Urothelium cell line (cell line): ENCODE data around the gene DNAJC10.
"Not testable (repeated sequence)": the region's sequence is repeated elsewhere in the genome, so short reads cannot be mapped to it uniquely, and the experiment has no call there.

ENCODE experiments used
- DNase-seq: peaks from one replicate; pipeline ENCODE4 v3.0.0; 2011; ENCODE audit warnings: low spot score, mixed read lengths
- FAIRE-seq: peaks from 2 replicates; lab custom pipeline; 2011; peaks lifted over from hg19 to GRCh38; lab: Jason Lieb, UNC

DNAJC10 gene

GRCh38 chr2:182715892-182716649 is at the start of gene DNAJC10:
DNAJC10 (plus strand) TSS chr2:182716257; CDS start chr2:182718087, 1,830 bp downstream.
- FAIRE-seq: peak; percentile 90
- peak; percentile 93 for DNase-seq

DNA sequence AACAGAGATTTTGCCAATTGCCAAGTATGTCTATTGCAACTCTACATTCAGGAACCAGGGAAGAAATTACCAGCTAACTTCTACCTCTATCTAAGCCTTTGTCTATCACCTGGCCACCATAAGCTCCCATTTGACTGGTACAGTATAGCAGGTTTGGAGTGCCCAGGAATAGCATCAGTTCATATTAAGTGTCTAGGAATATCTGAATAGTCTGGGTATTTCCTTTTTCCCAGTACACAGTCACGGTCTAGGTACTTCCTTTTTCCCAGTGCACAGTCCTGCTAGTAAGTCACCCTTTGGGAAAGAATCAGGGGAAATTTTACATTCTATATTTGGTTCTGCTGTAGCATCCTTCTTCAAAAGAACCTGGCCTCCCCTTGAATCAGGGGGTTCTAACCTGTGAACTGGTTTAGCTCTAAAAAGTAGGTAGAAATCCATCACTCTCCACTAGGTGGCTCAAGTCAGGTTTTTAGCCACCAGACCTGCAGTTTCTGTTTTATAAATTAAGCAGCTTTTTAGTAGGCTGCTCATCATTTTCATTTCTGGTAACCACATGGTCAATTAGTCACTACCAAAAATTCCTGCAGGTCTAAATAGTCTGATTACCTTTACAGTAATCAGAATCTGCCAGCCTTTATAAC is 49.3 kb upstream of the DNAJC10 start:
- peak; percentile 18 for DNase-seq
- no peak for FAIRE-seq

GRCh38 chr2:182667315-182667695 is 48.8 kb upstream of the DNAJC10 start:
- no peak for FAIRE-seq

DNA sequence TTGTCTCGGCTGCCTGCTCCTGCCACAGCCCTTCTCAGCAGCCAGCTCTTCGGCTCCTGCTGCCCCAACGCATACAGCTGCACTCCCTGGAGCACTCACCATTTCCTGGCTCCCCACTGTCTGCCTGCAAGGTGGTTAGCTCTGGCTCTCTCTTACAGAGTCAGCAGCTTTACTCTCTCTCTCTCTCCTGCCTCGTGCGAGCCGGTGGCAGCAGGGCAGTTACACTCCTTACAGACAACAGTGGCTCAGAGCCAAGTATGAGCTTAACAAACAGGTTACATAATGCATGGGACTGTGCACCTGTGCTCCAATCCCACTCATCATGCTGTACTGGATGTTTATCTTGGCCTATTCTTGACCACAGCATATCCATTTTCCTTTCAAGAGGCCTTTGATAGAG is 47.4 kb upstream of the DNAJC10 start:
- FAIRE-seq (no peak), DNase-seq (peak; percentile 40)

More at GRCh38 chr2:182667315-182667695, 48.8 kb upstream of the DNAJC10 start:
- no peak for DNase-seq

- DNase-seq (peak; percentile 19), FAIRE-seq (no peak)
Measured at GRCh38 chr2:182672466-182673165, 43.4 kb upstream of the DNAJC10 start.

DNA sequence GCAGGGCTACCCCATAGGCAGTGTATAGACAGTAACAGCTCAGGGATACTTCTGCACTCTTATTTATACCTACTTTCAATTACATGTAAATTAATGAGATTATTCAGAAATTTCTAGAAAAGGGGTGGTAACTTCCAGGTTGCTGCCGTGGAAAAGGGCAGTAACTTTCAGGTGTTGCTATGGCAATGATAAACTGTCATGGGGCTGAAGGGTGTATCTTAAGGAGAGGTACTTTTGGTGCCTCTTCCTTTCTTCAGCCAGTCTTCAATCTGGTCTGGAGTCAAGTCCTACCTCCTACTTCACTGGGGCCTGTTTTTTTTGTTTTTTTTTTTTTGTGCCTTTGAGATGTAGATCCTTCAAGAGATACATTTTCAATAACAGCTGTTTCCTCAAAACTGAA is 35.2 kb upstream of the DNAJC10 start:
- no peak for FAIRE-seq
- DNase-seq: no peak

GRCh38 chr2:182682210-182682609 is 33.8 kb upstream of the DNAJC10 start:
- no peak for FAIRE-seq
- no peak for DNase-seq

DNA sequence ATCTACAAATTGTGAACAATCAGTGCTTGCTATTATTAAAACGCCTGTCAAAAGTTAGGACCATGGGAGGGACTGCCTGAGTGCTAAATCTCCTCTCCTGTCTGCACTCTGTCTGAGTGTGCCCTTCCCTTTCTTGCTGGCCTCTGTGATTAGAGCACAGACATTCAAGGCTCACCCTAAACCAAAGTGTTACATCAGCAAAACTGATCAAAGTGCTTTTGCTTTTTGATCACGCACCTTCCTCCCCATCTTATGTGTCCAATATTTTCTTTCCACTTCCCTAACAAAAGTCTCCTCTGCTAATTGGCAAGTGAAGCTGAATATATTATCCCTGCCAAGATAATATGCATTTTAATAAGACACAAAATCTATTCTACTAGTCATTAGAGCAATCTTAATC is 30.5 kb upstream of the DNAJC10 start:
- no peak for FAIRE-seq

GRCh38 chr2:182686763-182687162 is 29.3 kb upstream of the DNAJC10 start:
- not testable (repeated sequence) for FAIRE-seq, DNase-seq

More for the DNA sequence above, 30.5 kb upstream of the DNAJC10 start:
- no peak for DNase-seq

DNA sequence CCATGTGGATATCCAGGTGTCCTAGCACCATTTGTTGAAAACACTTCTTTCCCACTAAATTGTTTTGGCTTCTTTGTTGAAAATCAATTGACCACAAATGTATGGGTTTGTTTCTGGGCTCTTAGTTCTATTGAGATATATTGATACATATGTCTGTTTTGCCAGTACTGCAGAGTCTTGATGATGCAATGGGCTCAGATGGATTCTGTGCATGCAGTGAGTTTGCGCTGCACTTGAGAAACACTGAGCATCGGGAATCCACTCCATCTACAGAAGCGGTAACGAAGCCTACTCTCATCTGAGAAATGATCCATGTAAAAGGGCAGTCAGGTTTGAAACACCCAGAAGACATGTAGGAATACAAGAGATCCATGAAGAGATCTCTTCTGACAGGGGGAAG is 21.9 kb upstream of the DNAJC10 start:
- no peak for DNase-seq

DNA sequence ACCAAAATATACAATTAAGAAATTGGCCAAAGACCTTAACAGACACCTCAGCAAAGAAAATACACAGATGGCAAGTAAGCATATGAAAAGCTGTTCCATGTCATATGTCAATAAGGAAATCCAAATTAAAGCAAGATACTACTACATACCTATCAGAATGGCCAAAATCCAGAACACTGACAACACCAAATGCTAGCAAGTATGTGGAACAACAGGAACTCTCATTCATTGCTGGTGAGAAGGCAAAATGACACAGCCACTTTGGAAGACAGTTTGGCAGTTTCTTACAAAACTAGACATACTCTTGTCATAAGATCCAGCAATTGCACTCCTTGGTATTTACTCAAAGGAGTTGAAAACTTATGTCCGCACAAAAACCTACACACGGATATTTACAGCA is 20.3 kb upstream of the DNAJC10 start:
- FAIRE-seq (no peak), DNase-seq (no peak)

More for the DNA sequence above, 21.9 kb upstream of the DNAJC10 start:
- FAIRE-seq: no peak

DNA sequence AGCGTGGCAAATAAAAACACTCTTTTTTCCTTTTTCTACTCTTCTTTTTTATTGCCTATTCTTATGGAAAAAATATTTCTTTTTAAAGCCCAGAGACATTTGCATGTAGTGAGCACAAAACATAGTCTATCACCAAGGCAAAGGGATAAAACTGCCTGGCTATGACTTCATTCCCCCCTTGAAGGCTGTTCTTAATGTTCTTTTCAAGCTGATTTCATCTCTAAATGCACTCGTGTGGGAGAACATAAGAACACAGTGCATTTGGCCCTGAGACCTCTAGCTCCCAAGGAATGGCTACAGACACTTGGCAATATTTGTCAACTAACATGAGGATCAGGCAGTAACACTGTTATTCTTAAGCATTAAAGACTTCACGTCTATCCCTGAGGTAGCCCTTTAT is 17.4 kb upstream of the DNAJC10 start:
- DNase-seq: no peak
- no peak for FAIRE-seq

DNA sequence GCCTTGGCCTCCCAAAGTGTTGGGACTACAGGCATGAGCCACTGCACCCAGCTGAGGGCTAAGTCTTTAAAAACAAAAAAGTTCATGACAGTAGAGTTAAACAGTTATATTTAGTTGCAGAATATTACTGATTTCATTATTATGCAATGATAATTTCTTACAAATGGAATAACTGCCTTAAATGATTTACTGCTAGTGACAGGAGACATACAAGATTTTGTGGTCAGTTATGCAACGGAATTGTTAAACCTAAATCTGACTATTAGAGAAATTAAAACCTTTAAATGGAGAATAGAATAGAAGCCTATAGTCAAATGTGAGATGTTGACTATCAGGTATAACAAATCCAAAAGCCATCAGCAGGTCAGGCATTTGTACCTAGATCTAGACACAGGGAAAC is 10.3 kb upstream of the DNAJC10 start:
- FAIRE-seq (no peak), DNase-seq (no peak)

- FAIRE-seq: no peak
- DNase-seq: no peak
Measured at GRCh38 chr2:182706751-182707150, 9.3 kb upstream of the DNAJC10 start.

DNA sequence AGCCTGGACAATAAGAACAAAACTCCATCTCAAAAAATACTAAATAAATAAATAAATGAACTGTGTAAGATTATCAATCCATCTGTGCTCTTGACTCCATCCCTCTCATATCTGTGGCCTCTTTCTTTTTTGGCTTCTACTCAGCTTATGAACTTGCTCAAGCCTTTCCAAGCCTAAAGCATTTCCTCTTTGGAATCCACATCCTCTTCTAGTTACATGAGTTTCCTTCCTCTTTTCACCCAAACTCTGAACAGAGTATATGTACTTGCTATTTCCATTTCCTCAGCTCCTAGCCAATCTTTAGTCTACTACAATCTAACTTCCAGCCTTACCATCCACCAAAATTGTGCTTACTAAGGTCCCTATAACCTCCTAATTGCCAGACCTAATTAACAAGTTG is 2.5 kb upstream of the DNAJC10 start:
- DNase-seq (no peak), FAIRE-seq (no peak)

GRCh38 chr2:182715121-182715891 is 751 bp upstream of the DNAJC10 start:
- FAIRE-seq (no peak), DNase-seq (peak; percentile 5)

GRCh38 chr2:182716650-182716979 is 558 bp downstream of the DNAJC10 start:
- no peak for FAIRE-seq
- DNase-seq: no peak

DNA sequence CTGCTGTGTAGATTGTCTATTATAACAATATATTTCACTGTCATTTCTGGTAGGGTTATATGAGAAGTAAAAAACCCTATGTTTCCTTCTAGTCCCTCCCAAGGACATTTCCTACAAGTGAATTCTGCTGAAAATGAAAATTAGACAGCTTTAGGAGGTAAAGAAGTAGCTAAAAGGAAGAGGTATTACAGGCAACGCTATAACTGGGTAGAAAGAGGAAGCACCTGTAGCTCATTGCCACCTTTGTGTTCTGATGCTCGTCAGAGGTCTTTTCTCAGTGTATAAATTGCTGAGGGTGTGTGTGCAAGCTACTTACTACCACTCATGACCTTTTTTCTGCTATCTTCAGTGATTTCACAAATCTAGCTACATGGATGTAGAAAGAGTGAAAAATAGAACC is 1.4 kb downstream of the DNAJC10 start:
- DNase-seq (no peak), FAIRE-seq (no peak)

DNA sequence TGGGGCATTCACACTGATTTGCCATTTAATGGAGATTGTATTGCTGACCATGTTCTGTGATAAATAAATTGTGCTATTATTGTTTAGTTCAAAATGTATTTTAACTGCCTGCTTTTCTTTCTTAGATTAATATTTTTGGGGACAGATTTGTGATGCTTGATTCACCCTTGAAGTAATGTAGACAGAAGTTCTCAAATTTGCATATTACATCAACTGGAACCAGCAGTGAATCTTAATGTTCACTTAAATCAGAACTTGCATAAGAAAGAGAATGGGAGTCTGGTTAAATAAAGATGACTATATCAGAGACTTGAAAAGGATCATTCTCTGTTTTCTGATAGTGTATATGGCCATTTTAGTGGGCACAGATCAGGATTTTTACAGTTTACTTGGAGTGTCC is 1.8 kb downstream of the DNAJC10 start:
- FAIRE-seq (no peak), DNase-seq (no peak)

DNA sequence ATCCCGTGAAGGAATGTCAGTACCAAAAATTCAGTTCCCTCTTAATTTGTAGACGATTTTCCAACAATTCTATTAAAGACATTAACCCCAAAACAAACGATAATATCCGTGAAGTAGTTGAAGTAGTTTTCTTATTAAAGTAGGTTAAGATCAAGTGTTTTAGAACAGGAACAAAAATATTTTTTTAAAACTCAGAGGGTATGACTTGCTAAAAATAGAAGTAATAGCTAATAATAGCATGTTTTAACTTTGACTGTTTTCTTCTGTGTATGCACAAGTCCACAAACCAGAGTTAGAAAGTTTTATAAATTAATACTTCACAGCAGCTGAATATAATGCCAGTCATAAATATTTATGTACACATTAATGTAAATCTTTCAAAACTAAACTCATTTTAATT is 2.4 kb downstream of the DNAJC10 start:
- FAIRE-seq (no peak), DNase-seq (no peak)

DNA sequence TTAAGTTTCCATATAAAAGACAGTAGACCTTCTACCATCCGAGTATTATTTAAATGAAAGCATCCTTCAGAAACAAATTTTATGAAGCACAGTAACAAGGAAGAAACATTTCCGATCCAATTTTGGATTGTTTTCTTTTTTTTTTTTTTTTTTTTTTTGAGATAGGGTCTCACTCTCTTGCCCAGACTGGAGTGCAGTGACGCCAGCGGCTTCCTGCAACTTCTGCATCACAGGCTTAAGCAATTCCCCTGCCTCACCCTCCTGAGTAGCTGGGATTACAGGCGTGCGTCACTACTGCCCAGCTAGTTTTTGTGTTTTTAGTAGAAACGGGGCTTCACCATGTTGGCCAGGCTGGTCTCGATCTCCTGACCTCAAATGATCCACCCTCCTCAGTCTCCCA is 3.1 kb downstream of the DNAJC10 start:
- FAIRE-seq: not testable (repeated sequence)

More for the DNA sequence above, 3.1 kb downstream of the DNAJC10 start:
- DNase-seq: not testable (repeated sequence)
